HG03159 (cell line): Measurements from ENCODE around the gene SRSF5.
"Not testable (repeated sequence)": the region's sequence is repeated elsewhere in the genome, so short reads cannot be mapped to it uniquely, and the experiment has no call there.

ENCODE experiments used
- ATAC-seq: cut with Tn5 transposase; IDR thresholded peaks from one replicate; pipeline ENCODE4 v1.9.1; 2021; ENCODE audit warnings: mild to moderate bottlenecking, moderate library complexity; ENCODE audit not compliant: unreplicated experiment

SRSF5 gene

GRCh38 chr14:69804902-69805301 lies 38.0 kb downstream of the SRSF5 start:
- ATAC-seq: no peak

- no peak for ATAC-seq
Observed at GRCh38 chr14:69807192-69807591, 40.2 kb downstream of the SRSF5 start.

DNA sequence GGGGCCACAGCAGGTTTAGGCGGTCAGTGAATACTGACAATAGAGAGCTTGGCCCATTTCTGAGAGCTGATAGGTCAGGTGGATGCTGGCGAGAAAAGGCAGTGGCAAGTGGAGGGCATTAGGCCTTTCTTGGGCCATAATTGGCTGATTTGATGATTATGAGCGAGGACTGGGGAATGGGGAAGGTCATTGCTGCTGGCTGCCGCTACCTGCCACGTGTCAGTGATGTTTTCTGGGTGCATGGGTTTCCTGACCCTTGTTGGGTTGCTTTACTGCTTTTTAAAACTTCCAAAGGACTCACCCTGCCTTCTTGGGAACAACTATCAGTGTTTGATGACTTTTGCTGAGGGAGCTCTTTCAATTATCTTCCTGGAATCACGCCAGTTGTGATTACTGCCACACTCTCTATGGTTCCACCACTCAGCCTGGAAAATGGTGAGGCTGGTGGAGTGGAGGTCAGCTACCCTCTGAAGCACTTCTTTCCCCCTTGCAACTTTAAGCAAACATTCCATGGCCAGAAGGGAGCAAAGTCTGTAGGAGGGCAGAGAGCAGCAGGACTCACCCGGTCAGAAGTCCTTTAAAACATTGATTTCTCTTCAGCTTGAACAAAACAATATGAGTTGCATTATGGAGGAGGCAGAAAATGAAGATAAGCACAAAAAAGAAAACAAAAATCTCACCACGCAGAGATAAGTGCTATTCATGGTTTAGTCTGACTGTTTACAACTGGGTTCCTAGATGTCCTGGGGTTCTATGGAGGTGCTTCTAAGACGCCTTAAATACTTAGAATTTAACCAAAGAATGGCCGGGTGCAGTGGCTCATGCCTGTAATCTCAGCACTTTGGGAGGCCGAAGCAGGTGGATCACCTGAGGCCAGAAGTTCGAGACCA lies 42.2 kb downstream of the SRSF5 start:
- no peak for ATAC-seq

- no peak for ATAC-seq
Observed at GRCh38 chr14:69811227-69811867, 44.4 kb downstream of the SRSF5 start.

- ATAC-seq: no peak
Observed at GRCh38 chr14:69811868-69812252, 44.9 kb downstream of the SRSF5 start.

DNA sequence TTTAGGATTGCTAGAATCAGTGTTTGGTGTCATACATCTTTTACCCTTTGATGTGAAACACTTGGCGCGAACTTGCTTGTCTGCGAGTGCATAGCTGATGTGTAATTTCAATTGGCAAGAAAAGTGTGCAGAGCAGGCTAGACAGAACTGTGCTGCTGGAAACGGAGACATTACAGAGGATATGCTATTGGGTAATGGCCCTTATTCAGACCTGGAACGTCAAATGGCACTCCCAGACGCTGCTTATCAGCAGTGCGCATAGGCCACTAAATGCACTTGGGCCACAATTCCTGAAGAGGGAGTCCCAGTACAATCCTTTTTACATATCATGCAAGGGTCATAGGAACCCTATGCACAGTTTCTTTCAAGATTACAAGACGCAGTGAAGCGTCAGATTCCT lies 45.8 kb downstream of the SRSF5 start:
- no peak for ATAC-seq

DNA sequence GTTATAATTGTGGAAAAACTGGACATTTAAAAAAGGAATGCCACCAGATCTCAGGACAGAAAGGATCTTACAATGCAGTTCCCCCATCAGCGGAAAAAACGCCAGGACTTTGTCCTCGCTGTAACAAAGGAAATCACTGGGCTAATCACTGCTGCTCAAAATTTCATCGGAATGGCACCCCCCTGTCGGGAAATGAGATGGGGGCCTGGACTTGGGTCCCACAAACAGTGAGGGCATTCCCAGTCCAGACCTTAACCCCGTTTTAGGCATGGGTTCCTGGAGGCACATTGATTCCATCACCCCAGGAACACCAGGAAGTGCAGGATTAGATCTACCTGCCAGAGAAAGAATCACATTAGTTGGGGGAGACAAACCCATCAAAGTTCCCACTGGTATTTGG lies 46.4 kb downstream of the SRSF5 start:
- not testable (repeated sequence) for ATAC-seq

DNA sequence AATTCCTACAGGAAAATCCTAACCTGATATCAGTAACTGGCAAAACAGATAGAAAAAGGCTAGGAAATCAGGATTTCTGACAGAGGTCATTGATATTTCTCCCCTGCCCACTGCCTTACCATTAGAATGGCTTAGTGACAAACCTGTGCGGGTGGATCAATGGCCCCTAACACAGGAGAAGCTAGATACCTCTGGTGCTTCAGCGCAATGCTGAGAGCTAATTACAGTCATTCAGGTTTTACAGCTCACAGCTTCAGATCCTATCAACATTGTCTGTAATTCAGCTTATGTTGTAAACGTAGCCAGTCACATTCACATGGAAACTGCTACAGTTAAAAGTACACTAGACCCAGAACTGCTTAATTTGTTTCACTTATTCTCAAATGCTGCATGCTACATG lies 47.5 kb downstream of the SRSF5 start:
- no peak for ATAC-seq

- ATAC-seq: no peak
Observed at GRCh38 chr14:69815556-69815955, 48.6 kb downstream of the SRSF5 start.

GRCh38 chr14:69816216-69816615 lies 49.3 kb downstream of the SRSF5 start:
- no peak for ATAC-seq

DNA sequence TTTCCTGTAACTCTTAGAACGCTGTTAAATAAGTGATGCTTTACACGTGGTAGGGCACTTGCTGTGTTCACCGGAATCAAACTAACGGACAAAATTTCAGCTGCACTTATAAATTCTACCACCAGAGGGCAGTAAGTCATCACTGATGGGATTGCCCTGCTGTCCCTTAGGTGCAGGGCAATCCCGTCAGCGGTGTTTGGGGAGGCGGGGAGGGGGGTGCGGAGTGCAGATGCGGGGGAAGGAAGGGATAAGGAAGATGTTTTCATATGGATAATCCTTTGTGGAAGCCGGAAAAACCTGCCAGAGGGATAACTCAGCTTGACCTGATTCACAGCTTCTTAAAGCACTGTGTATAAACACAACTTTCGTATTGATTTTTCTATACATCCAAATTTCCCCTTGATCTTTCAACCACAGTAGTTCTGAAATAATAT lies 51.8 kb downstream of the SRSF5 start:
- no peak for ATAC-seq

- ATAC-seq: no peak
Observed at GRCh38 chr14:69819607-69820006, 52.7 kb downstream of the SRSF5 start.

DNA sequence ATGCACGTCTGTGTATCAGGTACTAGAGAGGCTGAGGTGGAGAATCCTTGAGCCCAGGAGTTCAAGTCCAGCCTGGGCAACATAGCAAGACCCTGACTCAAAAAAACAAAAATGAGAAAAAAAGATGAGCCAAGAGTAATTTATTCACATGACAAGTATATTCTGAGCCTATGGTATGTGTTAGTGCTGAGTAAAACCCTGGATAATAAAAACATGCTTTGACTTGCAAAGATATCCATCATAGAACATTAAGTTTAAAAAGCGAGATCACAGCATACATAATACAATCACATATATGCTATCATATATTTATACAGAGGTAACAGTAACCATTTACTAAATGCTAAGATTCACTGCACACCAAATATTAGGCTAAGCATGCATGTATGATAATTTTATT lies 54.0 kb downstream of the SRSF5 start:
- ATAC-seq: no peak
